Naive thymus-derived CD8-positive, alpha-beta T cell (primary cell): ENCODE data around the gene CCDC97. TPM values are rescaled to one million over a fixed set of nuclear protein-coding genes. Genes with fewer than 3 reads are reported as not detected.
A peak's percentile ranks its signal among the peaks of the same experiment; 100 is the strongest.
"Not testable (repeated sequence)": the region's sequence is repeated elsewhere in the genome, so short reads cannot be mapped to it uniquely, and the experiment has no call there.

ENCODE experiments used
- ATAC-seq, 2 donors: fragments of 150-1000 bp; cut with Tn5 transposase in 1 of 2; sonication (Bioruptor Pico), chemical (Tn5 transposase) in 1 of 2; 1 replicate in 1 of 2; 2 replicates in 1 of 2; pipeline ENCODE4 v1.10.0; 2021; ENCODE audit warnings: mild to moderate bottlenecking in 2 of 2, moderate library complexity in 2 of 2
- POLR2A ChIA-PET: fragments of 350-600 bp; sonication (Branson Sonifier 250); formaldehyde crosslinking; loops from one replicate; lab custom pipeline; 2021; ENCODE audit warnings: antibody characterized with exemption; lab: Charles Lee
- DNase-seq, 10 donors: peaks; one replicate each; pipeline versions ENCODE4 v3.0.0 to v3.0.0-alpha.2; 2020 to 2022
- H3K27ac Mint-ChIP-seq, 10 donors: one replicate each; pipeline ENCODE4 v1.8.0; 2020 to 2022; ENCODE audit warnings: mild to moderate bottlenecking in 10 of 10, mixed read lengths in 10 of 10, moderate library complexity in 4 of 10, inconsistent platforms in 1 of 10
- H3K27me3 Mint-ChIP-seq, 5 donors: one replicate each; pipeline ENCODE4 v1.8.0; 2021 to 2022; ENCODE audit warnings: mixed read lengths in 5 of 5
- H3K36me3 Mint-ChIP-seq, 3 donors: one replicate each; pipeline ENCODE4 v1.8.0; 2020 to 2022; ENCODE audit warnings: mixed read lengths in 3 of 3, mild to moderate bottlenecking in 2 of 3, inconsistent platforms in 1 of 3
- H3K4me1 Mint-ChIP-seq, 4 donors: one replicate each; pipeline ENCODE4 v1.8.0; 2021 to 2022; ENCODE audit warnings: mixed read lengths in 4 of 4
- H3K4me3 Mint-ChIP-seq, 10 donors: one replicate each; pipeline ENCODE4 v1.8.0; 2020 to 2022; ENCODE audit warnings: mild to moderate bottlenecking in 10 of 10, mixed read lengths in 10 of 10, moderate library complexity in 6 of 10, inconsistent platforms in 1 of 10
- H3K9me3 Mint-ChIP-seq, 9 donors: one replicate each; pipeline ENCODE4 v1.8.0; 2020 to 2022; ENCODE audit warnings: mixed read lengths in 9 of 9, mild to moderate bottlenecking in 3 of 9, inconsistent platforms in 1 of 9, moderate library complexity in 1 of 9
- polyA plus RNA-seq, 3 donors: library from polyadenylated mRNA; unstranded; fragments of 300-500 nt; fragmentation: Illumina TruSeq; gene quantifications; one replicate each; pipeline ENCODE4 v1.2.3, GENCODE V29; 2021
- total RNA-seq, 8 experiments: library from RNA in 2 of 8; stranded (reverse) in 2 of 8; gene quantifications; one replicate each; pipeline ENCODE4 v1.2.3 and lab custom pipeline; 2021 to 2026

The CCDC97 gene
- total and polyA plus RNA-seq, 5 experiments from 2014 or later: 15.6 to 49.1 (median 25.0) TPM

DNA sequence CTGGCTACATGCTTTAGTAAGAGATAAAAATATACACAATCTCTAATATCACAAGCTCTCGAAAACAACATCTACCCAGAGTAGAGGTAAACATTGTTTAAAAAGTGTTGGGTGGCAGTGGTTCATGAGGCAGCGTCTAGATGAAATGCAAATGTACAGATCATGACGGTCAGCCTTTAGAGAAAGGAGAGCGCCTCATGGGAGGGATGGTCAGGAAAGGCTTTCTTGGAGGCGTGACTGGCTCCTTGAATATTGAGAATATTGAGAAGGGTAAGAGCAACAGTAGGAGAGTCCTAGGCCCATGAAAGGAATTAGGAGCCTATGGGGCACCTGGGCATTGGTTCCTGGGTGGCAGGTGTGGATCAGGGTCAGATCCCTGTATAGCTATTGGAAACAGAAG lies 35.2 kb upstream of the CCDC97 start:
- no peak overlapping the region for H3K4me3 Mint-ChIP-seq
- H3K27ac Mint-ChIP-seq: peak overlapping the region in 8 of 10 donors; percentile 11 to 74 (median 48)
- peaks cover 17 to 97% (median 32%) of the 10 kb centered on the region in 3 donors for H3K36me3 Mint-ChIP-seq

DNA sequence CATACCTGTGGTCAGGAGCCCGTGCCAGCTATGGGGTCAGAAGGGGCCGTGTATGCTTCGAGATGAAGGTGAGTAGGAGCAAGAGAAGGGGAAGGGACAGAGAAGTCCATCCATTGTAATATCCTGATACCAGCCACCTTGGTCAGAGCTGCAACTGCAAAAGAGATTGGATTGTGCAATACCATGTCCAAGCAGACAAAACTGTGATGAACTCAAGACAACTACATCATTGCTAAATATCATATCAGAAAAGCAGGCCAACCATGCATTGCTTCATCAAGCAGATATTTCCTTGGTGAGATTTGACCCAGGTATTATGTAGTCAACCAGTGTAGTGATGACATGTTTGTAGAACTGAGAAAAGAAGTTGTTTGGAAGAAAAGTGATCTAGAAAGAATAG lies 33.7 kb upstream of the CCDC97 start:
- DNase-seq (no peak), ATAC-seq (no peak)
- Mint-ChIP-seq H3K9me3 (no peaks in the 10 kb centered on the region), H3K36me3 (peaks cover 17 to 99% (median 41%) of the 10 kb centered on the region in 3 donors), H3K4me1 (peaks cover 0 to 17% (median 10%) of the 10 kb centered on the region in 4 donors), H3K27me3 (no peaks in the 10 kb centered on the region), H3K4me3 (no peak overlapping the region), H3K27ac (peak overlapping the region in 3 of 10 donors; percentile 28 to 39 (median 32))
- POLR2A ChIA-PET: no interaction called here

More for the DNA sequence above, 35.2 kb upstream of the CCDC97 start:
- Mint-ChIP-seq H3K27me3 (no peaks in the 10 kb centered on the region), H3K9me3 (no peaks in the 10 kb centered on the region), H3K4me1 (peaks cover 0 to 17% (median 9%) of the 10 kb centered on the region in 4 donors)
- POLR2A ChIA-PET: interaction anchor here (1.6 kb wide), 1 partner anchor 10 kb away, joined by 10 read pairs; the partner anchor contains the start of gene HNRNPUL1
- no peak for ATAC-seq
- no peak for DNase-seq

DNA sequence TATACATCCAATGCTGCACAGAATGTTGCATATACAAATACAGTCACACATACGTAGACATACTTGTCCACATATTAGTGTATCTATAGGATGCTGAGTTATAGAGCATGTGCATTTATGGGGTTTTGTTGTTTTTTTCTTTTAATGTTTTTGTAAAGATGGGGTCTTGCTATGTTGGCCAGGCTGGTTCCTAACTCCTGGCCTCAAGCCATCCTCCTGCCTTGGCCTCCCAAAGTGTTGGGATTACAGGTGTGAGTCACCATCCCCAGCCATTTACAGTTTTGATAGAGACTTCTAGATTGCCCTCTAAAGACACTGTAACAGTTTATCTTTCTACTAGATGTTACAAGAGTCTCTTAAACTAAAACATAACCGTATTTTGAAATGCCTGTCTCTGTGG lies 31.5 kb upstream of the CCDC97 start:
- Mint-ChIP-seq H3K27me3 (no peaks in the 10 kb centered on the region), H3K27ac (peak overlapping the region in 4 of 10 donors; percentile 37 to 75 (median 68)), H3K4me3 (no peak overlapping the region), H3K9me3 (no peaks in the 10 kb centered on the region), H3K36me3 (peaks cover 5 to 96% (median 39%) of the 10 kb centered on the region in 3 donors), H3K4me1 (peaks cover 0 to 14% (median 9%) of the 10 kb centered on the region in 4 donors)
- POLR2A ChIA-PET: no interaction called here
- ATAC-seq: no peak
- DNase-seq: no peak

DNA sequence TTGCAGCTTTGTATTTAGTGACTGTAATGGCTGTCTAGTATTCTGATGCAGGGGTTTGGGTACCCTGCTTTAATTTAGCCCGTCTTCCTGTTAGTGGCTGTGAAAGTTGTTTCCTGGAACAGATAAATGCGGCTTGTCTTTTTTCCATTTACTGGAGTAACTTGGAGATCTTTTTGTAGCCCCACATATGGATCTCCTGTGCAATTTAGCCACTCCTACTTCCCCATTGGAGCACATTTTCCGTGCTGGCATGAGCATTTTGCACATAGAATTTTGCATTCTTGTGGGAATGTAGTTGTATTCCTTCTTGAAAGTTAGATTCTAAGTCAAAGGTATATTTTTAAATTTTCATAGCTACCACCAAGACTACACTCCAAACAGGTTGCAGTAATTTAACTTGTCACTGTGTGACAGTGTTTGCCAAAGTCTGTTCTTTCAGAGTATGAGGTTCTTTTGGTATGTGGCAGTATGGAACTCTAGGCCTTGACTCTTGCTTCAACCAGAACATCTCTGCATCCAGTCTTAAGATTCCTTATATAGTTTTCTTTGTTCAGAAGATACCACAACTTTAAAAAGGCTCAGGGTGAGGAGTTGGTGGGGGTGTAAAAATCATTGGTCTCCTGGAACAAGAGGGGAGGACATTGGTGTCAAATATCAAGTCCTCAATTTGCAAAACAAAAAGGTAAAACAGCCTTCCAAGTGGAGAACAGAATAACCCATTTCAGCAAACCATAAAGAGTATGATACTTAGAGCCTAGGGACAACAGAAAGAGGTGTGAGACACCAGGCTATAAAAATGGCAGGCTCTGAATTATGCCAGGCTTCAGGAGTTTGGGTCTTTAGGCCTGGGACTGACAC lies 21.1 kb upstream of the CCDC97 start:
- Mint-ChIP-seq H3K4me1 (peaks cover 0 to 19% (median 4%) of the 10 kb centered on the region in 4 donors), H3K27me3 (no peaks in the 10 kb centered on the region), H3K36me3 (peaks cover 3 to 92% (median 18%) of the 10 kb centered on the region in 3 donors), H3K27ac (peak overlapping the region in 5 of 10 donors; percentile 11 to 69 (median 62)), H3K4me3 (no peak overlapping the region), H3K9me3 (no peaks in the 10 kb centered on the region)
- peak; percentile 39 to 57 for ATAC-seq
- DNase-seq: peak in 1 of 10 donors; percentile 21
- POLR2A ChIA-PET: interaction anchor here (0.6 to 1.7 kb wide), 6 partner anchors 13 to 42 kb away, joined by 3 to 6 read pairs (median 3); partner anchors contain the start of gene HNRNPUL1

DNA sequence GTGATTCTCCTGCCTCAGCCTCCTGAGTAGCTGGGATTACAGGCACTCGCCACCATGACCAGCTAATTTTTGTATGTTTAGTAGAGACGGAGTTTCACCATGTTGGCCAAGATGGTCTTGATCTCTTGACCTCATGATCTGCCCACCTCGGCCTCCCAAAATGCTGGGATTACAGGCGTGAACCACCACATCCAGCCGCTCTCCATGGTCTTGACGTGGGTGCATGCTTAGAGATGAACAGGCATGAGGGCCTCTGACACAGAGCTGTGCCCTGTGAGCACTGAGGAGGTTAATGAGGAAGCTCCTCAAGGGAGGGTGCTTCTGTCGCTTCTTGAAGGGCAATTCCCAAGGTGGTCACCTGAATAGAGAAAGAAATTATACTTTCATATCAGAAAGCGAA lies 20.2 kb upstream of the CCDC97 start:
- Mint-ChIP-seq H3K4me1 (peaks cover 0 to 25% (median 6%) of the 10 kb centered on the region in 4 donors), H3K27ac (peak overlapping the region in 2 of 10 donors; percentile 5 to 57), H3K36me3 (peaks cover 0 to 93% (median 23%) of the 10 kb centered on the region in 3 donors)
- not testable (repeated sequence) for ATAC-seq, H3K4me3 Mint-ChIP-seq, DNase-seq, H3K9me3 Mint-ChIP-seq, H3K27me3 Mint-ChIP-seq
- POLR2A ChIA-PET: interaction anchor here (0.6 to 1.3 kb wide), 6 partner anchors 13 to 41 kb away, joined by 3 read pairs; partner anchors contain the start of gene HNRNPUL1

DNA sequence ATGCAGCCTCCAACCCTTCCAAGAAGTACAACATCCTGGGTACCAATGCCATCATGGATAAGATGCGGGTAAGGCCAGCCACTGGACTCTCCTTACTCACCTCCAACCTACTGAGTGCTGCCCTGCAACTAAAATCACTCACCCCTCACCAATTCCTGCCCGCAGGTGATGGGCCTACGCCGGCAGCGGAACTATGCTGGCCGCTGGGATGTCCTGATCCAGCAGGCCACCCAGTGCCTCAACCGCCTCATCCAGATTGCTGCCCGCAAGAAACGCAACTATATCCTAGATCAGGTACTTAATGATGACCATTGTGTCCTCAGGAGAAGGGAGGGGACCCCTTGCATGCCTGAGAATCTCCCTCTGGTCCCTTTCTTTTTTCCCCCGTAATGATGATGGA lies 15.6 kb upstream of the CCDC97 start:
- peak overlapping the region in 5 of 10 donors; percentile 25 to 94 (median 67) for H3K27ac Mint-ChIP-seq
- POLR2A ChIA-PET: interaction anchor here (1.2 kb wide), 2 partner anchors 11 to 31 kb away, joined by 4 to 6 read pairs; no protein-coding TSS in a partner anchor
- H3K36me3 Mint-ChIP-seq: peaks cover 0 to 93% (median 26%) of the 10 kb centered on the region in 3 donors
- ATAC-seq (no peak), DNase-seq (no peak)
- peaks cover 28 to 52% (median 38%) of the 10 kb centered on the region in 4 donors for H3K4me1 Mint-ChIP-seq
- peak overlapping the region in 1 of 10 donors; percentile 1 for H3K4me3 Mint-ChIP-seq
- no peaks in the 10 kb centered on the region for H3K27me3 Mint-ChIP-seq
- H3K9me3 Mint-ChIP-seq: no peaks in the 10 kb centered on the region

DNA sequence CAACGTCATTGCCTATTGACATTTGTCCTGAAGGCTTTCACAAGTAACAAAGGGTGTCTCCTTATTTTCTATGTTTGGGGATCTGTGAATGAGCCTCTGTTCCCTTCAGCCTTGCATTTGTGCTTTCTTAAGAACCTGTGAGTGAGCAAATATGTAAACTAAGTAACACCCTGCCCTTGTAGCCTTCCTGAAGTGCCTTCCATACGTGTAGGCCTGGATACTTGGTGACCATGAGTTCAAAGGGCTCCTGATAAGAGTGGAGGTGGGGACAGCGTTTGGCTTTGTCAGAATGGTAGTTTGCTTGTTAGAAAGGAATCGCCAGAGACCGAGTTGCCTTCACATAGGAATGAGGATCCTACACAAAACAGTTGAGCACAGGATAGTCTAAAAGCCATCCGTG lies 14.5 kb upstream of the CCDC97 start:
- Mint-ChIP-seq H3K4me3 (no peak overlapping the region), H3K4me1 (peaks cover 38 to 60% (median 49%) of the 10 kb centered on the region in 4 donors), H3K36me3 (peaks cover 0 to 95% (median 28%) of the 10 kb centered on the region in 3 donors), H3K9me3 (no peaks in the 10 kb centered on the region), H3K27me3 (no peaks in the 10 kb centered on the region), H3K27ac (peak overlapping the region in 9 of 10 donors; percentile 14 to 94 (median 70))
- no peak for ATAC-seq
- POLR2A ChIA-PET: interaction anchor here (1.2 kb wide), 2 partner anchors 10 to 32 kb away, joined by 4 to 6 read pairs; no protein-coding TSS in a partner anchor
- DNase-seq: no peak

DNA sequence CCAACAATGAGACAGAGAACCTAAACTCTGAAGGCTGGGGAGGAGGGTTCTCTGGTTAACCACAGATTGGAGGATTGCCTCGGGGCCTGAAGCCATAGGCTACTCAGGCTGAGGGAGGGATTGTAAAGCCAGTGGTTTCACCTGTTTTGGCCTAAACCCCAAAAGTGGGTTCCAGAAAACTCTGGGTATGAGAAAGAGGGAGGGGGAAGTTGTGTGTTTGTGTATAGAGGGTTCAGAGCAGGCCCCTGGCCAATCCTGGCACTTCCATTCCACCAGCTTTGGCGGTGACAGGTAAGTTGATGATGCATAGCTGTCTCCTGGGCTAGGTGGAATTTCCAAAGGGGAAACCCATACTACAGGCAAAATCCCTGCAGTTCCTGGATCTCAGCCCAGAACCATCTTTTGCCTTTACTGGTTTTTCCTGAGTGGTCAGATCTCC lies 13.5 kb upstream of the CCDC97 start:
- POLR2A ChIA-PET: interaction anchor here (0.8 kb wide), 1 partner anchor 9 kb away, joined by 3 read pairs; no protein-coding TSS in a partner anchor
- Mint-ChIP-seq H3K27ac (peak overlapping the region; percentile 82 to 99 (median 92)), H3K9me3 (no peaks in the 10 kb centered on the region), H3K4me1 (peaks cover 39 to 69% (median 59%) of the 10 kb centered on the region in 4 donors), H3K27me3 (no peaks in the 10 kb centered on the region), H3K4me3 (peak overlapping the region in 1 of 10 donors; percentile 14), H3K36me3 (peaks cover 0 to 97% (median 29%) of the 10 kb centered on the region in 3 donors)
- ATAC-seq: no peak
- DNase-seq: no peak

DNA sequence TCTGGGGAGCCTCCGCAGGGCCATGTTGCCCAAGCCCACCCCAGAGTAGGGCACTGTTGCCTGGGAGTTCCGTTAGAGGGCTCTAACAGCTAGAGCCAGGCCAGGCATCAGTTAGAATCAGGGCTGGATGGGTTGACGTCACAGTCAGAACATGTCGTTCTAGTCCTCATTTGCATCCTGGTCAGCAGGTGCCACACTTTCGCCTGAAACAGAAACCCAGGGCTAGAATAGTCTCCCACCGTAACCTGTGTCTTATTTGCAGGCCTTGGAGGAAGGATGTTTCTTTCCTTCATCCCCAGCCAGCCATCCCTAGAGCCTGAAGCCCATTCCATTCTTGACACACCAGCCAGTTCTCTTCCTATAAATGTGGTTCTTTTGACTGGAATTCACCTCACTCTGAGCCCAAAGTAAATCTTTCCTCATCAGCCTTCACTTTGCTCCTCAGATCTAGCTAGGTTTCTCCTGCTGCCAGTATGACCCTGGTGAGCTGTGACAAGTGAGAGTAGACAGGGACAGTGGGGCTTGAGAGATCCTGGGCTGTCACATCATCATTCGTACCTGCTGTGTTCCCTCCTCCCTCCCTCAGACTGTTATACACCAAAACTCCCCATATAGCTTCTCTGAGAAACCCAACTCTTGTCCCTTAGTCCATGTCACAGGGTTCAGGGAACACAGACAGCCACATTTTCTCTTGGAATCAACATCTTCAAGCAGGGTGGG lies 12.2 kb upstream of the CCDC97 start:
- POLR2A ChIA-PET: interaction anchor here (2.6 kb wide), 2 partner anchors 11 to 33 kb away, joined by 11 read pairs; partner anchors contain the start of gene HNRNPUL1
- H3K9me3 Mint-ChIP-seq: no peaks in the 10 kb centered on the region
- peak overlapping the region; percentile 82 to 99 (median 92) for H3K27ac Mint-ChIP-seq
- ATAC-seq (peak; percentile 46 to 49), DNase-seq (peak in 1 of 10 donors; percentile 23)
- peaks cover 47 to 81% (median 72%) of the 10 kb centered on the region in 4 donors for H3K4me1 Mint-ChIP-seq
- no peaks in the 10 kb centered on the region for H3K27me3 Mint-ChIP-seq
- H3K4me3 Mint-ChIP-seq: peak overlapping the region in 9 of 10 donors; percentile 10 to 77 (median 52)
- peaks cover 0 to 95% (median 33%) of the 10 kb centered on the region in 3 donors for H3K36me3 Mint-ChIP-seq

DNA sequence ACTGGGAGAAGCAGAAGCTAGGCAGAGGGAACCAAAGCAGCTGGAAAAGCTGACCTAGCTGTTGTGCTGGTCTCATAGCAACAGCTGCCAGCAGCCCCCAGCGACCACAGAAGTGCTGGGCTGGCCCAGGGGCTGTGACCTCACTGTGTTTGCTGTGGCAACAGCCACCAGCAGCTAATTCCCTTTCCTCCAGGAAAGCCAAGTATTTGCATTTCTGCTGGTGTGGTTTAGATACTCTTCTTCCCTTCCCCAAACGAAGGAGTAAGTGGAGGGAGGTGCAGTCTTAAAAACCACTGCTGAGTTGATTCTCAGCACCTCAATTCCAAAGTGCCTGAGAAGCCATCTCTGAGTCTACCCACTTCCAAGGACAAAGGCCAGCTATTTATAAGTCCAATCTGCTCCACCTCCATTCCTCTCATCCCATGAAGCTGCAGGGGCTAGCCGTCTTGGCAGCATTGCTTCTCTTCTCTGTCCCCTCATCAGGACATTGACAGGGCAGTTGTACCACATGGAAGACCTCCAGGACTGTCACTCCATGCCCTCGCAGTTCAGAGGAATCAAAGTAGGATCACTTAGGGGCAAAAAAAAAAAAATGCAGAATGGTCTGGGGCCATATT lies 11.5 kb upstream of the CCDC97 start:
- H3K27me3 Mint-ChIP-seq: no peaks in the 10 kb centered on the region
- POLR2A ChIA-PET: interaction anchor here (2.6 kb wide), 2 partner anchors 10 to 33 kb away, joined by 11 read pairs; partner anchors contain the start of gene HNRNPUL1
- H3K36me3 Mint-ChIP-seq: peaks cover 0 to 96% (median 33%) of the 10 kb centered on the region in 3 donors
- peak overlapping the region; percentile 82 to 99 (median 92) for H3K27ac Mint-ChIP-seq
- peaks cover 50 to 86% (median 78%) of the 10 kb centered on the region in 4 donors for H3K4me1 Mint-ChIP-seq
- DNase-seq (peak in 6 of 10 donors; percentile 40 to 70 (median 52)), ATAC-seq (peak; percentile 34 to 42)
- no peaks in the 10 kb centered on the region for H3K9me3 Mint-ChIP-seq
- peak overlapping the region in 9 of 10 donors; percentile 5 to 64 (median 52) for H3K4me3 Mint-ChIP-seq

DNA sequence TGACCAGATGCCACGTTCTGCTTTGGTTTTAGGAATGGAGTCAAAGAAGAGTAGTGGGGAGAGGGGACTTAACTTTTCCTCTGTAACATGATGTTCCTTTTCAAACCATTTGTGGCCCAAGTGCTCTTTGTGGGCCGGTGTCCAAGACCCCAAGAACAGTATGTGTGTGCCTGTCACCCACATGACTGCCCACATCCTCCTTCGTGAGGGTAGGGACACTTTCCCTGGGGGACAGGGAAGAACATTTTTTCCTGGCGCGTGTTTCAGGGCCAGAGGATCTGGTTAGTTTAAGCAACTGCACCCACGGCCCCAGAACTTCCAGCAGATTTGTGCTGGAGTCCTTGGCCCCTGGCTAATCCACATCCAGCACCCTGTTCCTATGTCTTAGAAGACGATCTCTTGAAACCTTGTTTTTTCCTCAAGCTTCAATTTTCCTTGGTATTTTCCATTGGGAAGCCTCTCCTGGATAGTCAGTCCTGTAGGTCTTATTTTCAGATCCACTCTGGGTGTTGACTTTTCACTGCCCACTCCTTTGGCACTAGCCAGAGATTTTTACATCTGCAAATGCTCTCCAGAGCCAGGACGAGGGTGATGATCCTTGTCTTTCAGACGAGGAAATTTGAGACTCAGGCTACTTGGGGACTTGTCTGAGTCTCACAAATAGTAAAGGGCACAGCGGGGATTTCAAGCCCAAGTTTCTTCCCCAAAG lies 10.8 kb upstream of the CCDC97 start:
- ATAC-seq (no peak), DNase-seq (no peak)
- Mint-ChIP-seq H3K27ac (peak overlapping the region; percentile 82 to 99 (median 93)), H3K36me3 (peaks cover 0 to 96% (median 30%) of the 10 kb centered on the region in 3 donors), H3K4me3 (peak overlapping the region in 8 of 10 donors; percentile 16 to 64 (median 36)), H3K4me1 (peaks cover 53 to 92% (median 86%) of the 10 kb centered on the region in 4 donors), H3K27me3 (no peaks in the 10 kb centered on the region), H3K9me3 (no peaks in the 10 kb centered on the region)
- POLR2A ChIA-PET: interaction anchor here (2.3 to 2.6 kb wide), 3 partner anchors 9 to 53 kb away, joined by 10 to 11 read pairs (median 11); partner anchors contain the start of gene HNRNPUL1
